Mesenteric fat pad (tissue), 1 donor: ENCODE measurements around the gene GRB10. TPM values are rescaled to one million over a fixed set of nuclear protein-coding genes. Genes with fewer than 3 reads are reported as not detected.

Source experiments
- DNase-seq: peaks from one replicate; pipeline ENCODE4 v3.0.0-alpha.2; 2020; ENCODE audit warnings: low spot score
- total RNA-seq: library from RNA; stranded (reverse); fragmentation: NEBNext Ultra II Directional; extraction: Animal tissue kit (Norgen Biotek cat#: 25700); gene quantifications from one replicate; pipeline ENCODE4 v1.2.1, GENCODE V29; 2021
- donor health status: DM: yes; HTN: yes; CAD: no.

Gene GRB10
- total RNA-seq, 1 donor from 2014 or later: 95.7 TPM

DNA sequence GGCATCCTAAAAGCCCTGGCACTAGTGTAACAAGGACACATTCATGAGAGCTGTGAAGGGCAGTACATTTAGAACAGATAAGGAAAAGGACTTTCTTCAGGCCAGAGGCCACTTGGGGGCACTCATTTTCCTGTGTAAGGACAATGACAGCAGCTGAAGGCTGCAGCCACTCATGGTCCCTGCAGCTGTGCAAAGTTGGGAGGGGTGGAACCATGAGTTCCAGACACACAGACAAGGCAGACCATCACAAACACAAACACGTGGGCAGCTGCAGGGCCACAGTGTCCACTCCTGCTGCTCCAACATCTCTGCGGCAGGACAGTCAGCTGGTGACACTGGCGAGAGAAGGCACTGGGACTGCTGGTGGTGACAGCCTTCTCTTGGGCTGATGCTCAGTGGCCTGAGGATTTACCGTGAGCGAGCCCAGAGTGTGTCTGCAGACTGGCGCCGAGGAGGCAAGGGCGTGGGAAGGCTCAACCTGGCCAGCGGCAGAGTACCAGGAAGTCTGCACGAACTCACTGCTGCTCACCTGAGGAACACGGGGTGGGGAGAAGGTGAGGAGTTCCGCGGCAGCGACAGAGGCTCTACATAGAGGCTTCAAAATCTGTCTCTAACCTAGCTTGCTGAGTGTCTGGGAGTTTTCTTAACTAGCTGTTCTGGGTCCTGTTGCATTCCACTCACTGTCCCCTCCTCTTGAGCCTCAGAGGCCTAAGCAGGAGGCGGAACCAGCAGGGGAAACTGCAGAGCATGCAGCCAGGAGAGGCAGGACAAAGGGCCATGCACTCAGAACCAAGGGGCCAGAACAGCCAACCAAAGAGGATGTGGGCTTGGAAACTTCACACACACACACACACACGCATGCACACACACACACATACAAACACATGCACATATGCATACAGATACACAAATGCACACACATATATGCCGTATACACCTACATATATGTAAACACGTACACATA lies 141.0 kb downstream of the GRB10 start:
- DNase-seq: no peak

DNA sequence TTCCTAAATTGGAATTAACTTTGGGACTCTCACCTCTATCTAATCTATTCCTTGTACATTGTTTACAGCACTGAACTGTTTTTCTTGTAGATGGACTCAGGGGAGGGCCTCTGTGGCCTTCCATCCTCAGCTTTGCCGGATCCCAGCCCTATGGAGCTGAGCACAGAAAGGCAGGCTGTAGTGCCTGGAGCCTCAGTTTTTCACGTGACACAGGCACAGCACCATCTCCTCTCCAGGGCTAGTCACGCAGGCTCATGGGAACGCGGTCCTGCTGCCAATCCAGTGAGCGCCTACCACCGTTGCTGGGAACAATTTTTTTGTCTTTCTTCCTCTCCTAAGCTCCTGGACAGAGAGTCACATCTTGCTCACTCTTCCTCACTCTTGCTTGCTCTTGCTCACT lies 141.9 kb downstream of the GRB10 start:
- no peak for DNase-seq

DNA sequence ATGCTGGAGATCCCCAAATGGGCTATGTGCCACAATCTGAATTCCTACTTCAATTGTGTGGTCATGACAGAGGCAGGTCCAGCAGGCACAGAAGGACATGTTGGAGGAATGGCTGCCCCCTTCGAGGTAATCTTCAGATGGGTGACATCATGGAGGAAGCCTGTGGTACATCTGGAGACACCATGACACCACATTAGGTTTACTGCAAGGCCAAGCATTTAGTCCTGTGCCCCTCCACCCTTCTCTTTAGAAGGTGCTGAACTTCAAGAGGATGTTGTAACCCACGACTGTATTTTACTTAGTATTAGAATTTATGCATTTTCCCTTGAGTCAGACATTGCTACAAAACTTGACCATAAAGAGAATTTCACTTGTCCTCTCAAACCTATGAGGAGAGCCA lies 142.4 kb downstream of the GRB10 start:
- no peak for DNase-seq

DNA sequence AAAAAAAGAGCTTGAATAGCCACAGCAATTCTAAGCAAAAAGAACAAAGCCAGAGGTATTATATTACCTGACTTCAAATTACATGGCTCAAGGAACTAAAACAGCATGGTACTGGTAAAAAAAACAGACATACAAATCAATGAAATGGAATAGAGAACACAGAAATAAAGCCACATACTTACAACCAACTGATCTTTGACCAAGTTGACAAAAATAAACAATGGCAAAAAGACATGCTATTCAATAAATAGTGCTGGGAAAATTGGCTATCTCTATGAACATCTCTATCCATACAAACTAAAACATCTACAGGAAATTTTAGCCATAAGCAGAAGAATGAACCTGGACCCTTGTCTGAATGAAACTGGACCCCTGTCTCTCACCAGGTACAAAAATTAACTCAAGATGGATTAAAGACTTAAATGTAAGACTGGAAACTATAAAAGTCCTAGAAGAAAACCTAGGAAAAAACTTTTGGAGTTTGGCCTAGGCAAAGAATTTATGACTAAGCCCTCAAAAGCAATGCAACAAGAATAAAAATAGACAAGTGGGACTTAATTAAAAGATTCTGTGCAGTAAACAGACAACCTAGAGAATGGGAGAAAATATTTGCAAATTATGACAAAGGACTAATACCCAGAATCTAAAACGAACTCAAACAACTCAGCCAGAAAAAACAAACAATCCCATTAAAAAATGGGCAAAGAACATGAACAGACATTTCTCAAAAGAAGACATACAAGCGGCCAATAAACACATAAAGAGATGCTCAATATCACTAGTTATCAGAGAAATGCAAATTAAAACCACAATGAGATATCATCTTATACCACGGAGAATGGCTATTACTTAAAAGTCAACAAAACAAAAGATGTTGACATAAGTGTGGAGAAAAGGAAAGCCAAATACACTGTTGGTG lies 144.7 kb downstream of the GRB10 start:
- no peak for DNase-seq

DNA sequence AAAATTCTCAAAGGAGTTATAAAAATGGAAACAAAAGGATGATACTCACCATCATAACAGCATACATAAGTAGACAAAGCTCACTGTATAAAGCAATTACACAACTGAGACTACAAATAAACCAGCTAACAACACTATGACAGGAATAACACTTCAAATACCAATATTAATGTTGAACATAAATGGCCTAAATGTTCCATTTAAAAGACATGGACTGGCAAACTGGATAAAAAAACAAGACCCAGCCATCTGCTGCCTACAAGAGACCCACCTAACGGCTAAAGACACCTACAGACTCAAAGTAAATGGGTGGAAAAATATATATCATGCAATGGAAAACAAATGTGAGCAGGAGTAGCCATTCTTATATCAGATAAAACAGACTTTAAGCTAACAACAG lies 148.3 kb downstream of the GRB10 start:
- no peak for DNase-seq

DNA sequence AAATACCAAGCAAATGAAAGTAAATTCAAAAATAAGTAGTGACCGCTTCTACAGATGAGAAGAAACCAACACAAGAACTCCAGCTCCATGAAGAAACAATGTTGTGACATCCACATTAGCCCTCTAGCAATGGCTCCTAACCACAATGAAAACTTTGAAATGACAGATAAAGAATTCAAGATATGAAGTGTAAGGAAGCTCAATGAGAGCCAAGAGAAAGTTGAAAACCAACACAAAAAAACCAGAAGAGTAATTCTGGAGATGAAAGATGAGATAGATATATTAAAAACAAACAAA lies 149.3 kb downstream of the GRB10 start:
- no peak for DNase-seq

DNA sequence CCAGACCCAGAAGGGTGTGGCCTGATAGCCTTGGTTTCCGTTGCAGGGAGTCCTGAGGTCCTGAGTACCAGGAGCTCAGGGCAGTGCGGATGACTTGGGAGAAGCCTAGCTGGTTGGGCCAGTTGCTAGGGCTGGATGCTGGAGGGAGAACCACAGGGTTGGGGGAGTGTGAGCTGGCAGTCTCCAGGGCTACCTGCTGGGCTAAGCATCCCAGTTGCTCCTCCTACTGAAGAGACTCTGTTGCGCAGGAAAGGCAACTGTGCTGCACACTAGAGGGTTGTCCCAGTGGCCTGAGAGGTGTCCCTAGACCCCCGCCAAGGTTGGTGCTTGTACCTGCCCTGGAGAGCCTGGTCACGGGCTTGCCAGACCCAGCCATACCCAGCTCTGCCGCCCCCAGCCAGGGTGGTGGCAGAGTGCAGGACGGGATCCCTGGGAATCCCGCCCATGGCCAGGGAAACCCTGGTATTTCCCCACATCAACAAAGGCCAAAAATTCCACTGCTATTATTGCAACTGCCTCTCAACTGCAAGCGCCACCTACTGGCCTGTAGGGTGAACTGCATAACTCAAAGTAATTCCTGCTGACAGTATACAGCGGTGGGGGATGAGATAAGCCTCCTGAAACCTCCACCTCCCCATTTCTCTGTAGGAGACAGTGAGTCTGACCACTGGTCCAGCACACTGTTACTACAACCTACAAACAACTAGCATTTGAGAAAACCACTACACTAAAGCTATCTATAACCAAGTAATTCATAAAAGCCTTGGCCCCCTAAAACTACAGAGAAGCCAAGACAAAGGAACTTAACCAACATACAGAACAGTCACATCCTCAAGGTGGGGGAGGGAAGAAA lies 149.9 kb downstream of the GRB10 start:
- no peak for DNase-seq

DNA sequence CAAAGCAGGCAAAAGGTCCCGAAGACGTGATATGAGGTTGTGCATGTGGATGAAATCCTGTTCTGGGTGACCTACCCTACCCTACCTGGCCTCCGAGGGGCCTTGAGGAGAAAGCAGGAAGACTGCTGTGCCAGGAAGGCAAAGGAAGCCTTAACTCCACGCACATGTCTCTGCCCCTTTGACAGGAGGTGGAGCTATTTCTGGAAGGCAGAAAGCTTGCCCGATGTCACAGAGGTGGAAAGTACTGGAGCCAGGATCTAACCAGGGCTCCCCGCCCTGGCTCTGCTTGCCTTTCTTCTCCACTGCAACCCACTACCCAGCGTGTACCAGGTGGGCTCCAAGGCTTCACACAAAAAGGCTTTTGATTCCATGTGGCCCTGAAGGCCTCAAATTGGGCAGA lies 151.1 kb downstream of the GRB10 start:
- DNase-seq: no peak

DNA sequence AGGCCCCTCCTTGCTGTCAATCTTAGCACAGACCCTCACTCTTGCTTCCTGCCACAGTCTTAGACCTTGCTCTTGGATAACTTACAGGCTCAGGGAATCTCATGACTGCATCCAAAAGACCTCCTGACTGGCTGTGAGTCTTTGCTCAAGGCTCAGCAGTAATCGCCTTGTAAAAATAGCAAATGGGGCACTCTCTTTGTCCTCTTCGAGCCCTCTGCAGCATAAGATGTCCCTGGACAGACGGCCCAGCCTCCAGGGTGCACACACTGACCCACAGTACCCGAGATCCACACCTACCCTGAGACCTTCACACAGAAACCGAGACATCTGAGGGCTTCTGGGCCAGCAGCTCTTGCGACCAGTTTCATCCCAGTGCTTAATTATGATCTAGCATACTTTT lies 151.6 kb downstream of the GRB10 start:
- no peak for DNase-seq

DNA sequence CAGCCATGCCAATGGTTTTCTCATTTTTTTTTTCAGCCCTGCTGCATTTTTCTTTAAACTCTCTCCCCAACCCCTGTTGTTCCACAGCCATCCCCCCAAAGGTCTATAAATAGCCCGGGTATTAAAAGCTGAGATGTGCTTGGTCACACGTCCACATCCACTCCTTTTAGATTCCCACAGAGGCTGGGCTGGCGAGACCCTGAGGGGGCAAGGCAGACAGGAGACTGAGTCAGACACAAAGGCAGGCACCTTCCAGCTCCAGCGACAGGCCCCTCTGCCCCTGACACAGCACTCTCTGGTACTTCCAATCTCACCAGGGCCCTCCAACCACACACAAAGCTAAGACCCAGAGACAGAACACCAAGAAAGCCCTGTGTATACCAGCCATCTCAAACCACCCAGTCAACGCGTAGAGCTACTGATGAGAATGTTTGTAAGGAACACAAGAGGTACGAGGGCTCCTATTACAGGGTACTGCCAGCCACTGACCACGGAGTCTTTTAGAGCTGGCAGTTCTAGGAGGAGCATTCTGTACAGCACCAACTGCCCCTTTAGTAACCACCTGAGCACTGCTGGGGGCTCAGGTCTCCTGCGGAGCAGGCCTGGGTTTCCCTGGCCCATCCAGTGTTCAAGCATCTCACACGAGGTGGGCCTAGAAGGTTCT lies 153.3 kb downstream of the GRB10 start:
- DNase-seq: no peak

DNA sequence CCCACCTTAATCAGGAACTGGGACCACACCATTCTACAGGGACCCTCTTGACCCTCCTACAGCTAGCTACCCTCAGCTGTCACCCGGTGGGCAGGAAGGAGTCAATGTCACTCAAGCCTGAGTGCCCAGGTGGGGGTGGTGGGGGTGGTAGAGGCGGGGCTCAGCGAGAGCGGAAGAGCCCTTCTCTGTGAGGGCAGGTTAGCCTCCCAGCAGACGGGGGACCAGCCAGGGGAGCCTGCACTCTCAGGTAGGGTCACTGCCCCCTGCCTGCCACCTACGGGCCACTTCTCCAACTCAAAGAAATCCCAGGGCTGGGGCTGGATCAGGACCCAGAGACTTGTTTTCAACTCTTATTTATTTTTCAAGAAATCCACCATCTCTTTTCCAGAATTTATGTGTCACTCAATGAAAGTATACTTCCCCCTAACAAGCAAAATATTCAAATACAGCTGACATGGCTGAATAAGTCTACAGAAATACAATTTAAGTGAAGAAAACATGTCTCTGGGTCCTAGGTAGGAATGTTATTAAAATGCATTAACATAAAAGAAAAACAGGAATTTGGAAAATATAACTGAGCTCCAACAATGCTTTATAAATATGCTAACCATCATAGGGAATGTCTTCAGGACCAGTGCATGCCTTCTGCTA lies 154.1 kb downstream of the GRB10 start:
- DNase-seq: no peak

DNA sequence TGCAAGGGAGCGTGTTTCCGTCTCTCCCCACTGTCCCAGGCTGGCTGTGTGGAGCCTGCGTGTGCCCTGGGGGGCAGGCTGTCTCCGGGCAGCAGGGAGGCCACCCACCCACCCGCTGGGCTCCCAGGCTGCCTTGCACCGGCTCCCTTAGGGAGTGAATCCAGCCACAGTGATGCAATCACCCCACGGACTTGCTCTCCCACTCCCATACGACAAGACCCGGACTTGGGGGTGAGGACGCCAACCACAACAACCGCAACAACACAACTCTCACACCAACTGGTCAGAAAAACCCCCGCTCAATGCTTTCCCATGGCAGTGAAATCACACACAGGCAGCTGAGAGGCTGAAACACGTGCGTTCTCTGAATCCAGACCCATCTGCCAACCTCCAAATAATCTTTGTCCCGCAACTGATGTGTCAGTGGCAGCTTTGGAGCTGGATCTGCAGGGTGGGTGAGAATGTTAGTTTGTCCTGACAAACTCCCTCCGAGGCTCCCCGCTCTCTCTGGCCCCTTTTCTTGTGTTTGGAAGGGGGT lies 154.8 kb downstream of the GRB10 start:
- no peak for DNase-seq

DNA sequence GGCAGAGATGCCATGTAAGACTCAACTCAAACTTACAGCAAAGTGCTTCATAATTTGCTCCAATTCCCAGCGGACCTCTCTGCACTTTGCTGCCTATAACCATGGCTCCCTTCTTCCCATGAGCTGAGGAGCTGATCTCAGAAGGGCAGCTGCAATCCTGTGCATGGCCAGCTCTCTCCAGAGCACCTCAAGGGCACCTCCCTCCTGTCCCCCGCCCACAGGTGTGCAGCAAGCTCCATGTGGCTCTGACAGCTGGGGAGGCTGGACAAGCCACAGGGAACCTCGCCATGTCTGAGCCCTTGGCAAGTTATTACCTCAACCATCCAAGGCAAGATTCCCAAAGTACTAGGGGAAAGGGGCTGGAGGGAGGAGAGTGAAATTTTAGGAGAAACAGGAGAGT lies 156.4 kb downstream of the GRB10 start:
- DNase-seq: no peak

- DNase-seq: no peak
Observed at GRCh38 chr7:50625360-50625759, 157.3 kb downstream of the GRB10 start.

DNA sequence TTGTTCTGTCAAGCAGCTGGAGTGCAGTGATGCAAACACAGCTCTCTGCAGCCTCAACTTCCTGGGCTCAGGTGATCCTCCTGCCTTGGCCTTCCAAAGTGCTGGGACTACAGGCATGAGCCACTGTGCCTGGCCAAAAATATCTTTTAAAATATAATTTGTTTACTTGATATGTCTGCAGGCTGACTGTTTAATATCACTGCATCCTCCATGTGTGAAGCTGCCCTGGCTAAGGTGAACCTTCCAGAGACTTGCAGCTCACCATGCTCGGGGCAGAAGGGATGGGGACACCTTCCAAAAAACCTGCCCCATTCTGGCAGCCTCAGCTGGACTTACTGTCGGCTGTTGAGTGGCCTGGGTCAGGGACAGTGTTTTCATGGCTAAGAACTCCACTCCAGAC lies 159.9 kb downstream of the GRB10 start:
- no peak for DNase-seq

DNA sequence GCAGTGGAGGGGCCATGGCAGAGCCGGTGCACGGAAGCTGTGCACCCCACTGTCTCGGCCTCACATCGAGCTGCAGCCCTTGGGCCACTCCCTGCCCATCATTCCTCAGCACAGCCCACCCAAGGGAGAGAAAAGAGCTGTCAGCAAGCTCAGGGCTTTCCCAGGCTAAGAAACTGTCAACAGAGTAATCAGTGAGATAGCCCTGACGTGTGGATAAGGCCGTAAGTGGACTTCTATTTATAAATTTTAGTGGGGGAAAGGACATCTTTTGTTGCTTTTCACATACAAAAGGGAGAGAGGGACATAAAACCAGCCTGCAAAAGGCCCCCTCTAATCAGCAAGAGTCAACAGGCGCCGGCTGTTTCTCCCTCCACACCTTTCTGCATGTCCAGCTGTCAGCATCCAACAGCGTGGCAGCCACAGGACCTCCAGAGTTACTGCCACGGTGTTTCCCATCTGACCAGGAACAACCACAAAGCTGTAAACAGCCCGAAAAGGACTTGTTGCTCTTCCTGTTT lies 160.7 kb downstream of the GRB10 start:
- DNase-seq: no peak

GRCh38 chr7:50621206-50621605 lies 161.5 kb downstream of the GRB10 start:
- DNase-seq: no peak

GRCh38 chr7:50620433-50620832 lies 162.3 kb downstream of the GRB10 start:
- DNase-seq: no peak

- DNase-seq: no peak
Observed at GRCh38 chr7:50619684-50620083, 163.0 kb downstream of the GRB10 start.

DNA sequence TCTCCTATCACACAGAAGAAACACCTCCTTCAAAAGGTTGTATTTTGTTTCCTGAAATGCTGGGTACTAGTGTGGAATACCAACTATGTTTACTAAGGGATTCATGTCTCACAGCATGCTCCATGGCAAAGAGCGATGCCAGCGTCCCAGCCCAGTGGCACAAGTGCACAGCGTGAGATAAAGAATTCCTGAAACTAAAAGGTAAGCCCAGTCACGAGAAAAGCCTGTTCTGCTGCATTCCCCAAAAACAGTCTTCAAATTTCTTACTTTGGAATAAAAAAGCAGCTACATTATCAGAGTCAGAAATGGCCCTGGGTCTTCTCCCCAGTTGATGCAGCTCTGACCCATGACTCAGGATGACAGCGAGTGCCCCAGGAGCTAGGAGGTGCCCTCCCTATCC lies 164.4 kb downstream of the GRB10 start:
- no peak for DNase-seq
